Spinal cord (tissue), 10 donors: ENCODE data around the gene NEBL. TPM values are rescaled to one million over a fixed set of nuclear protein-coding genes. Genes with fewer than 3 reads are reported as not detected.

Source experiments
- DNase-seq, 6 donors: peaks; one replicate each; pipeline versions ENCODE4 v3.0.0 to v3.0.0-alpha.2; 2013 to 2015; ENCODE audit warnings: low spot score in 6 of 6, low read depth in 4 of 6
- H3K27ac ChIP-seq: one replicate; pipeline ENCODE4 v1.5.1; 2013; ENCODE audit warnings: low read depth, low read length, control low read depth
- H3K27me3 ChIP-seq: one replicate; pipeline ENCODE4 v1.6.1; 2013; ENCODE audit warnings: low read length; ENCODE audit not compliant: control insufficient read depth, insufficient read depth
- H3K36me3 ChIP-seq: one replicate; pipeline ENCODE4 v1.6.1; 2013; ENCODE audit warnings: low read length; ENCODE audit not compliant: control insufficient read depth, insufficient read depth
- H3K4me1 ChIP-seq: one replicate; pipeline ENCODE4 v1.6.1; 2013; ENCODE audit warnings: low read length; ENCODE audit not compliant: control insufficient read depth, insufficient read depth
- H3K4me3 ChIP-seq: one replicate; pipeline ENCODE4 v1.5.1; 2013; ENCODE audit warnings: low read depth, low read length, control low read depth
- H3K9me3 ChIP-seq: one replicate; pipeline ENCODE4 v1.6.1; 2013; ENCODE audit warnings: low read length; ENCODE audit not compliant: control insufficient read depth, insufficient read depth
- WGBS: methylation state at CpG from one replicate; pipeline ENCODE4 v1.1.5; 2013; ENCODE audit warnings: missing lambda C conversion rate; ENCODE audit not compliant: insufficient coverage; 5-methylcytosine and 5-hydroxymethylcytosine counted together
- polyA plus RNA-seq, 2 donors: library from polyadenylated mRNA; unstranded; fragments of 120-200 nt; gene quantifications; one replicate each; pipeline ENCODE4 v1.2.1, GENCODE V29; 2013; ENCODE audit not compliant: insufficient read length in 2 of 2
- small RNA-seq: library from RNA; depleted of rRNA; stranded (forward); fragments of <200 nt; gene quantifications from one replicate; pipeline ENCODE3, GENCODE V24; 2014; ENCODE audit warnings: low replicate concordance
- total RNA-seq, 2 donors: library from RNA; depleted of rRNA in 1 of 2; stranded (reverse); fragments of 120-200 nt in 1 of 2; fragments of >200 nt in 1 of 2; gene quantifications; one replicate each; pipeline versions ENCODE4 v1.2.3 to v1.2.4, GENCODE V29; 2013 to 2014
- donor health status: healthy.

The NEBL gene
- total and polyA plus RNA-seq, 4 donors: 28.8 to 157 (median 66.6) TPM

- DNase-seq: peak in 1 of 6 donors; percentile 53
- H3K4me3 ChIP-seq: no peak overlapping the region
- H3K36me3 ChIP-seq: no peaks in the 10 kb centered on the region
- 67% methylated on average over 6 of the region's 7 CpGs for WGBS
- H3K27me3 ChIP-seq: no peaks in the 10 kb centered on the region
- peaks cover 2% of the 10 kb centered on the region for H3K9me3 ChIP-seq
- no peak overlapping the region for H3K27ac ChIP-seq
- no peaks in the 10 kb centered on the region for H3K4me1 ChIP-seq
Observed at GRCh38 chr10:20746856-20747255, 150.3 kb downstream of the NEBL start.

- no peak overlapping the region for H3K4me3 ChIP-seq
- no peaks in the 10 kb centered on the region for H3K27me3 ChIP-seq
- H3K9me3 ChIP-seq: peaks cover 2% of the 10 kb centered on the region
- no peaks in the 10 kb centered on the region for H3K4me1 ChIP-seq
- H3K36me3 ChIP-seq: no peaks in the 10 kb centered on the region
- no peak overlapping the region for H3K27ac ChIP-seq
- 98% methylated on average over 5 of the region's 7 CpGs for WGBS
- no peak for DNase-seq
Observed at GRCh38 chr10:20745556-20746375, 151.3 kb downstream of the NEBL start.

GRCh38 chr10:20744821-20745220 is 152.3 kb downstream of the NEBL start:
- Histone ChIP-seq H3K36me3 (no peaks in the 10 kb centered on the region), H3K4me3 (no peak overlapping the region), H3K9me3 (no peaks in the 10 kb centered on the region), H3K27ac (no peak overlapping the region), H3K27me3 (no peaks in the 10 kb centered on the region), H3K4me1 (no peaks in the 10 kb centered on the region)
- 86% methylated on average over 4 of the region's 5 CpGs for WGBS
- DNase-seq: no peak

- Histone ChIP-seq H3K27me3 (no peaks in the 10 kb centered on the region), H3K27ac (no peak overlapping the region), H3K36me3 (no peaks in the 10 kb centered on the region), H3K4me1 (no peaks in the 10 kb centered on the region), H3K9me3 (no peaks in the 10 kb centered on the region), H3K4me3 (no peak overlapping the region)
- WGBS: 80% methylated on average over 3 of the region's 5 CpGs
- peak in 1 of 6 donors; percentile 30 for DNase-seq
Observed at GRCh38 chr10:20743942-20744341, 153.2 kb downstream of the NEBL start.

- WGBS: 94% methylated on average over 2 of the region's 4 CpGs
- no peak for DNase-seq
- Histone ChIP-seq H3K27ac (no peak overlapping the region), H3K4me3 (no peak overlapping the region), H3K36me3 (no peaks in the 10 kb centered on the region), H3K9me3 (no peaks in the 10 kb centered on the region), H3K27me3 (no peaks in the 10 kb centered on the region), H3K4me1 (no peaks in the 10 kb centered on the region)
Observed at GRCh38 chr10:20742737-20743541, 154.2 kb downstream of the NEBL start.

GRCh38 chr10:20740120-20740519 is 157.0 kb downstream of the NEBL start:
- no peaks in the 10 kb centered on the region for H3K9me3 ChIP-seq
- no peak for DNase-seq
- no peak overlapping the region for H3K4me3 ChIP-seq
- WGBS: 100% methylated on average over 1 of the region's 6 CpGs
- H3K27ac ChIP-seq: no peak overlapping the region
- H3K36me3 ChIP-seq: no peaks in the 10 kb centered on the region
- no peaks in the 10 kb centered on the region for H3K4me1 ChIP-seq
- H3K27me3 ChIP-seq: no peaks in the 10 kb centered on the region

GRCh38 chr10:20737107-20737506 is 160.0 kb downstream of the NEBL start:
- H3K4me3 ChIP-seq: no peak overlapping the region
- WGBS: 81% methylated on average over 4 of the region's 6 CpGs
- H3K9me3 ChIP-seq: peaks cover 1% of the 10 kb centered on the region
- DNase-seq: no peak
- H3K27me3 ChIP-seq: no peaks in the 10 kb centered on the region
- H3K36me3 ChIP-seq: no peaks in the 10 kb centered on the region
- H3K4me1 ChIP-seq: no peaks in the 10 kb centered on the region
- no peak overlapping the region for H3K27ac ChIP-seq

Small RNA genes lying within 50 kb of the gene (small RNA-seq; reads per million reads assigned to genes)
- gene AL157398.1: not detected
- gene MTND1P21: not detected
